ENCODE measurements around the gene GLS2.
A peak's percentile ranks its signal among the peaks of the same experiment; 100 is the strongest.
"Not testable (repeated sequence)": the region's sequence is repeated elsewhere in the genome, so short reads cannot be mapped to it uniquely, and the experiment has no call there.

GLS2 gene

DNA sequence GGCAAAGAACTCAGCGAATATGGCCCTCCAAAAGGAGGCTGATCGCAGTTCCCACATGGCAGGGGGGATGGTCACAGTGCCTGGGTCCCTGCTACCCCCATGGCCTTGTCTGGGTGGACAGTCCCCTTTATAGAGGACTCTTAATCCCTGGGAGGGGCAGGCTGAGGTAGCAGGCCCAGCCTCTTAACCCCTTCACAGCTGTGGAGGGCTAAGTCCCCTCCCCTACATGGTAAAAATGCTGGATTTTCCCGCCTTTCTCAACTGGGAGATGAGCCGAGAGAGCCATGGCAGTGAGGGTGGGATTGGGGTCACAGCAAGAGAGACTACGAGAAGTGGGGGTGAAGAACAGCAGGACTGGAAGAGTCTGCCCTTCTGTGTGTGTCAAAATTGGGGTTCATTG is 33.4 kb downstream of the GLS2 start, which contains the start of gene MIP:
TSS of gene MIP (minus strand) at position 101 of the 400 bp plus-strand sequence. CDS start at position 57, 44 bp downstream.
- H3K4me3 ChIP-seq (ENCODE audit: low read length) = no peak within 1 kb of the TSS
- TF ChIP-seq, protein P1, sequence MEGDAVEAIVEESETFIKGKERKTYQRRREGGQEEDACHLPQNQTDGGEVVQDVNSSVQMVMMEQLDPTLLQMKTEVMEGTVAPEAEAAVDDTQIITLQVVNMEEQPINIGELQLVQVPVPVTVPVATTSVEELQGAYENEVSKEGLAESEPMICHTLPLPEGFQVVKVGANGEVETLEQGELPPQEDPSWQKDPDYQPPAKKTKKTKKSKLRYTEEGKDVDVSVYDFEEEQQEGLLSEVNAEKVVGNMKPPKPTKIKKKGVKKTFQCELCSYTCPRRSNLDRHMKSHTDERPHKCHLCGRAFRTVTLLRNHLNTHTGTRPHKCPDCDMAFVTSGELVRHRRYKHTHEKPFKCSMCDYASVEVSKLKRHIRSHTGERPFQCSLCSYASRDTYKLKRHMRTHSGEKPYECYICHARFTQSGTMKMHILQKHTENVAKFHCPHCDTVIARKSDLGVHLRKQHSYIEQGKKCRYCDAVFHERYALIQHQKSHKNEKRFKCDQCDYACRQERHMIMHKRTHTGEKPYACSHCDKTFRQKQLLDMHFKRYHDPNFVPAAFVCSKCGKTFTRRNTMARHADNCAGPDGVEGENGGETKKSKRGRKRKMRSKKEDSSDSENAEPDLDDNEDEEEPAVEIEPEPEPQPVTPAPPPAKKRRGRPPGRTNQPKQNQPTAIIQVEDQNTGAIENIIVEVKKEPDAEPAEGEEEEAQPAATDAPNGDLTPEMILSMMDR (IDR thresholded peaks at IDR 0.05; ENCODE audit: insufficient read depth, low read depth, low read length, missing control alignments) = no peak
- DNase-seq (ENCODE audit: low read depth) = no peak

DNA sequence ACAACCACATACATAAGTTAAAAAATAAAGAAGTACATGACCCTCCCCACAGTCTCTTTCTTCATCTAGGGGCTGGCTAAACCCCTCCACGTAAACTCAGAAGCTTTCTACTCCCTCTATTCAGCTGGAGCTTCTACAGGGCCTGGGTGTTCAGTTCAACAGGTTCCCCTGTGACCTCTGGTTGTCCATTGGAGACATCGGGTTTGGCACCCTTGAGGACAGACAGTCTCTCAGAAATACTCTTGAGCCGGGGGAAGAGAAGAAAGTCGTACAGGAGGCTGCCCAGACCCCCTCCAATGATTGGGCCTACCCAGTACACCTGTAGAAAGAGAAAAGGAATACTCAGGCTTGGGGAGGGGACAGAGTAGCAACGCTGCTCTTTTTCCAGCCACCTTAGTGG is 36.8 kb downstream of the GLS2 start:
- H3K4me3 ChIP-seq (ENCODE audit: low read length) = no peak overlapping the region
- TF ChIP-seq, protein P1 (IDR thresholded peaks at IDR 0.05; ENCODE audit: insufficient read depth, low read depth, low read length, missing control alignments) = no peak
- no peak for DNase-seq (ENCODE audit: low read depth)

DNA sequence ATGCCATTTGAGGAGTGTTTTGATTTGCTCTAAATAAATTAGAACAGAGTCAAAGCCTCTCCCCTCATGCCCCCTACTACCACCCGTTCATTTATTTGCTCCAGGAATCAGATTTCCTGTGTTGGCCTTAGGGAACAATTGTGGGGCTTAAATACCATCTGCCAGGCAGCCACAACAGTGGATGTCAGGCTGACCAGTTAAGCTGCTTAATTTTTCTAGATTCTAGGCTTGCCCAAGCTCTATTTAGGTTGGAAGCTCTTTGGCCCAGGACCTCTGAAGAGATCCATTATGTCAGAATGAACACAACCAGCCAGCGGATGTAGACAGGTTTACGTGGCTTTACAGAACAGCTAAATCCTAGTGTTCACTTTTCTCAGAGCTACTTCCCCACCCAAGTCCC is 37.7 kb downstream of the GLS2 start:
- no peak for DNase-seq (ENCODE audit: low read depth)
- TF ChIP-seq, protein P1 (IDR thresholded peaks at IDR 0.05; ENCODE audit: insufficient read depth, low read depth, low read length, missing control alignments) = no peak
- H3K4me3 ChIP-seq (ENCODE audit: low read length) = no peak overlapping the region

DNA sequence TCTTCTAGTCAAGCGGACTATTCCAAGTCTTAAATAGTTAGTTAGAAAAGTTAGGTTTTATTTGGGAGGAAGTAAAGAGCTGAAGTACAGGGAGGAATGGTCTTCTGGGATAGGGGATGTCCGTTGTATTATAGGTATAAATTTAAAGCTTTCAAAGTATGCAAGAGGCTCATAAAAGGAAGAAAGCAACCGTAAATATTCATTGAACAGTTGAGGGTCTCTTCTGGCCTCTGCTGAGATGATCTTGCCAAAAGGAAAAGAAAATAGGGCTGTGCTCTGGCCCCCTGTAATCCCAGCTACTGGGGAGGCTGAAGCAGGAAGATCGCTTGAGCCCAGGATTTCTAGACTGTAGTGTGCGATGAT is 38.4 kb downstream of the GLS2 start:
- DNase-seq (ENCODE audit: low read depth) = no peak
- TF ChIP-seq, protein P1 (IDR thresholded peaks at IDR 0.05; ENCODE audit: insufficient read depth, low read depth, low read length, missing control alignments) = no peak
- peak overlapping the region; percentile 94 for H3K4me3 ChIP-seq (ENCODE audit: low read length)

DNA sequence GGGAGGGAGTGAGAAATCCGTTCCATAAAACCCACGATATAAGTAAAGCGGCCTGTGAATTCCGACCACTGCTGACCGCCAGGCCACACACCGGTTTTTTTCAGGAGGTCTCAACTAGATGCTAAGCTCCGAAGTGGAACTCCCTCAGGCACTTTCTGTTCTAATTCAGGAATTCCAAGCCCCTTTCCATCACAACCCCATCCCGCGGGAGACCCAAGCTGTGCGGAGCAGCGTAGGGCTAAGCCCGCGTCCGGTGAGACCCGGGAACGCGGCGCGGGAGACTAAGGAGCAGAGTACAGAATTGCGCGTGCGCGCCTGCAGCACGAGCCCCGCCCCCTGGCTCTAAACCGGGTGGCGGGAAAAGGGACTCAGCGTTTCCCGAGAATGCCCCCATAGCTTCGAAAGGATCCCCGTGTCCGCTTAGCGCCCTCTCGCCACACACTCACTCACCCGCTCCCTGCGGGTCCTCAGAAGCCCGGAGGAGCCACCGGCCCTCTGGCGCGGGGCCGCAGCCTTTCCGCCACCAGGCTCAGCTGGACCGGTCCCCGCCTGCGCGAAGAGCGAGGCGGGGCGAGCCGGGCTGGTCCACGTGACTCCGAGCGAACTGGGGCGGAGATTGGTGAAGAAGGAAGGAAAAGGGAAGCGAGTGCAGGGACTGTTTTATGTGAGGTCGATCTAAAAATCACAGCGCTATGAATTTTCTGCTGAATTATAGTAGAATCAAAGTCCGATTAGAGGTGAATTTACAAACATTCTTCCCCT is 38.9 kb downstream of the GLS2 start, which contains the start of gene TIMELESS:
TSS of gene TIMELESS (minus strand) at position 567 of the 762 bp plus-strand sequence. CDS start 15,256 bp downstream, outside the sequence.
- peak; percentile 90 for DNase-seq (ENCODE audit: low read depth)
- TF ChIP-seq, protein P1 (IDR thresholded peaks at IDR 0.05; ENCODE audit: insufficient read depth, low read depth, low read length, missing control alignments) = no peak
- H3K4me3 ChIP-seq (ENCODE audit: low read length) = peak within 1 kb of the TSS; percentile 94

DNA sequence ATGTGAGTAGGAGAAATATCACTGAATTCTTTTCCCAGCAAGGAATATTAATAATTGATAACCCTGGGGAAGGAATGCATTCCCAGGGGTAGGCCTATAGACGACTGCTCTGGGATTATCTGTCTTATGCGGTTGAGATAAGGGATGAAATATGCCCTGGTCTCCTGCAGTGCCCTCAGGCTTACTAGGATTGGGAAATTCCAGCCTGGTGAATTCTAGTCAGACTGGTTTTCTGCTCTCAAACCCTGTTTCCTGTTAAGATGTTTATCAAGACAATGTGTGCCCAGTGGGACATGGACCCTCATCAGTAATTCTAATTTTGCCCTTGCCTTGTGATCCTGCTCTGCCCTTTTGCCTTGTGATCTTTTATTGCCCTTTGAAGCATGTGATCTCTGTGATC is 44.8 kb downstream of the GLS2 start:
- H3K4me3 ChIP-seq (ENCODE audit: low read length) = not testable (repeated sequence)
- DNase-seq (ENCODE audit: low read depth) = peak; percentile 39

DNA sequence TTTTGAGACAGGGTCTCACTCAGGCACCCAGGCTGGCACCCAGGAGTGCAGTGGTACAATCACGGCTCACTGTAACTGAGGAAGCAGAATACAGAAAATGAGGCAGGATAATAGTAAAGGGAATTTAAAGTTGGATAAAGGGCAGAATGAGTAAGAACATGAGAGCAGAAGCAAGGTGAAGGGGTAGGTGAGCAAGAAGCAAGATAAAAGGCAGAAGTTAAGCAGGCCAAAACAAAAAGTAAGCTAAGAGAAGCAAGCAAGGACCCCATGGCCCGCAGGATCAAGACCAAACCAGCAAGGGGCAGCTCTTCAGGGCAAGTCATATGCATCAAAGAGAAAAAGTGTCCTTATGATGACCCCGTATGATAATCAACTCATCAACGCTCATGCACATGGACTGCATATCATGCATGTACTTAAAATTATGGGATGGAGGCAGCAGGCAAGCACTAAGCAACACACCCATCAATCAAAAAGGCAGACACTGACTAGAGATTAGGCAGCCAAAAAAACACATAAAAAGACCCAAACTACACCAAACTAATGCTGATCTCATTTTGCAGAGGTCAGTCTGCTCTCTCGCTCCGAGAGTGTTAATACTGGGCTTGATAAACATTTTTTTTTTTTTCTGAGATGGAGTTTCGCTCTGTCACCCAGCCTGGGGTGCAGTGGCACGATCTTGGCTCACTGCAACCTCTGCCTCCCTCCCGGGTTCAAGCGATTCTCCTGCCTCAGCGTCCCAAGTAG is 50.4 kb downstream of the GLS2 start:
- DNase-seq (ENCODE audit: low read depth) = no peak
- TF ChIP-seq, protein P1 (IDR thresholded peaks at IDR 0.05; ENCODE audit: insufficient read depth, low read depth, low read length, missing control alignments) = no peak
- no peak overlapping the region for H3K4me3 ChIP-seq (ENCODE audit: low read length)

All from epithelial cell of esophagus (primary cell).